H9 (cell line): Measurements from ENCODE around the gene DIS3L2. TPM values are rescaled to one million over a fixed set of nuclear protein-coding genes. Genes with fewer than 3 reads are reported as not detected.

Experiments
- DNase-seq: peaks from one replicate; pipeline ENCODE4 v3.0.0-alpha.2; 2017
- H2AFZ ChIP-seq: one replicate; pipeline ENCODE4 v1.6.1; 2013; ENCODE audit warnings: mild to moderate bottlenecking, low read length, control low read depth, moderate library complexity
- H2AK5ac ChIP-seq: 2 replicates; pipeline ENCODE4 v1.6.1; 2013; ENCODE audit warnings: low read length, control low read depth, mixed read lengths; ENCODE audit not compliant: insufficient read length
- H2BK120ac ChIP-seq: one replicate; pipeline ENCODE4 v1.6.1; 2013; ENCODE audit warnings: low read depth, mild to moderate bottlenecking, low read length, control low read depth, inconsistent platforms; ENCODE audit not compliant: poor library complexity, severe bottlenecking
- H2BK12ac ChIP-seq: 2 replicates; pipeline ENCODE4 v1.6.1; 2013; ENCODE audit warnings: low read length, control low read depth, mixed read lengths, low read depth; ENCODE audit not compliant: insufficient read length
- H2BK15ac ChIP-seq: 2 replicates; pipeline ENCODE4 v1.6.1; 2013; ENCODE audit warnings: low read depth, low read length, control low read depth
- H2BK20ac ChIP-seq: one replicate; pipeline ENCODE4 v1.6.1; 2013; ENCODE audit warnings: low read depth, mild to moderate bottlenecking, low read length, control low read depth, inconsistent platforms; ENCODE audit not compliant: poor library complexity, severe bottlenecking
- H2BK5ac ChIP-seq: 2 replicates; pipeline ENCODE4 v1.6.1; 2013; ENCODE audit warnings: low read length, control low read depth, mixed read lengths; ENCODE audit not compliant: insufficient read length
- H3K14ac ChIP-seq: 2 replicates; pipeline ENCODE4 v1.6.1; 2013; ENCODE audit warnings: low read length, control low read depth; ENCODE audit not compliant: insufficient read depth
- H3K18ac ChIP-seq: 2 replicates; pipeline ENCODE4 v1.6.1; 2013; ENCODE audit warnings: low read depth, mild to moderate bottlenecking, mixed read lengths, low read length, control low read depth; ENCODE audit not compliant: insufficient read length
- H3K23ac ChIP-seq: 2 replicates; pipeline ENCODE4 v1.6.1; 2013; ENCODE audit warnings: low read length, control low read depth, mixed read lengths, low read depth; ENCODE audit not compliant: insufficient read length
- H3K23me2 ChIP-seq: 2 replicates; pipeline ENCODE4 v1.6.1; 2013; ENCODE audit warnings: low read depth, mild to moderate bottlenecking, mixed read lengths, low read length, control low read depth; ENCODE audit not compliant: insufficient read length, poor library complexity, severe bottlenecking
- H3K27ac ChIP-seq: 2 replicates; pipeline ENCODE4 v1.5.1; 2013; ENCODE audit warnings: low read length, control low read depth, mixed read lengths, low read depth; ENCODE audit not compliant: insufficient read length
- H3K27me3 ChIP-seq: 2 replicates; pipeline ENCODE4 v1.6.1; 2013; ENCODE audit warnings: low read length, control low read depth, inconsistent platforms; ENCODE audit not compliant: insufficient read depth
- H3K4ac ChIP-seq: 2 replicates; pipeline ENCODE4 v1.6.1; 2013; ENCODE audit warnings: low read depth, mild to moderate bottlenecking, control low read depth, inconsistent platforms, low read length, moderate library complexity
- H3K4me1 ChIP-seq: 2 replicates; pipeline ENCODE4 v1.6.1; 2013; ENCODE audit warnings: low read length, control low read depth, inconsistent platforms; ENCODE audit not compliant: insufficient read depth
- H3K4me2 ChIP-seq: 2 replicates; pipeline ENCODE4 v1.6.1; 2013; ENCODE audit warnings: low read length, control low read depth, mixed read lengths; ENCODE audit not compliant: insufficient read length, insufficient read depth
- H3K56ac ChIP-seq: 2 replicates; pipeline ENCODE4 v1.6.1; 2013; ENCODE audit warnings: low read depth, mild to moderate bottlenecking, mixed read lengths, low read length, control low read depth; ENCODE audit not compliant: insufficient read length
- H3K79me1 ChIP-seq: 2 replicates; pipeline ENCODE4 v1.6.1; 2013; ENCODE audit warnings: low read depth, mild to moderate bottlenecking, moderate library complexity, low read length, control low read depth, inconsistent platforms; ENCODE audit not compliant: insufficient read depth, poor library complexity, severe bottlenecking
- H3K79me2 ChIP-seq: 2 replicates; pipeline ENCODE4 v1.6.1; 2013; ENCODE audit warnings: low read length, control low read depth, inconsistent platforms; ENCODE audit not compliant: insufficient read depth
- H3K9ac ChIP-seq: 2 replicates; pipeline ENCODE4 v1.6.1; 2013; ENCODE audit warnings: low read length, control low read depth, mixed read lengths; ENCODE audit not compliant: insufficient read length; ENCODE audit errors: extremely low read depth
- H3K9me3 ChIP-seq: one replicate; pipeline ENCODE4 v1.6.1; 2013; ENCODE audit warnings: low read depth, low read length, inconsistent platforms; ENCODE audit not compliant: control insufficient read depth
- H3T11ph ChIP-seq: one replicate; pipeline ENCODE4 v1.6.1; 2013; ENCODE audit warnings: mild to moderate bottlenecking, low read length, control low read depth, inconsistent platforms
- H4K20me1 ChIP-seq: one replicate; pipeline ENCODE4 v1.6.1; 2013; ENCODE audit not compliant: control insufficient read depth, insufficient read length, insufficient read depth
- H4K5ac ChIP-seq: 2 replicates; pipeline ENCODE4 v1.6.1; 2013; ENCODE audit warnings: low read depth, mild to moderate bottlenecking, mixed read lengths, low read length, control low read depth; ENCODE audit not compliant: insufficient read length
- H4K8ac ChIP-seq: replicated peaks from 2 replicates; pipeline ENCODE4 v1.6.1; 2013; ENCODE audit warnings: low read length, control low read depth, mixed read lengths, low read depth; ENCODE audit not compliant: insufficient read length
- H4K91ac ChIP-seq: 2 replicates; pipeline ENCODE4 v1.6.1; 2013; ENCODE audit warnings: low read depth, mild to moderate bottlenecking, moderate library complexity, mixed read lengths, low read length, control low read depth; ENCODE audit not compliant: insufficient read length
- H3K27ac Mint-ChIP-seq, 3 experiments: 2 replicates in 2 of 3; 3 replicates in 1 of 3; pipeline ENCODE4 v1.8.0; 2020 to 2021; ENCODE audit warnings: mixed read lengths in 3 of 3, mild to moderate bottlenecking in 1 of 3, moderate library complexity in 1 of 3
- H3K27me3 Mint-ChIP-seq: 2 replicates; pipeline ENCODE4 v1.8.0; 2021; ENCODE audit warnings: low read depth, mild to moderate bottlenecking, moderate library complexity, mixed read lengths
- H3K36me3 Mint-ChIP-seq, 3 experiments: 2 replicates in 2 of 3; 3 replicates in 1 of 3; pipeline ENCODE4 v1.8.0; 2020 to 2021; ENCODE audit warnings: low read depth in 3 of 3, mixed read lengths in 3 of 3; ENCODE audit not compliant: insufficient read depth in 1 of 3
- H3K4me1 Mint-ChIP-seq, 2 experiments: 2 replicates each; pipeline ENCODE4 v1.8.0; 2020; ENCODE audit warnings: mixed read lengths in 2 of 2
- H3K4me3 Mint-ChIP-seq, 2 experiments: 2 replicates in 1 of 2; 3 replicates in 1 of 2; pipeline ENCODE4 v1.8.0; 2020 to 2021; ENCODE audit warnings: mild to moderate bottlenecking in 2 of 2, mixed read lengths in 2 of 2, moderate library complexity in 1 of 2
- H3K9me3 Mint-ChIP-seq, 2 experiments: 2 replicates in 1 of 2; 3 replicates in 1 of 2; pipeline ENCODE4 v1.8.0; 2020; ENCODE audit warnings: mild to moderate bottlenecking in 2 of 2, mixed read lengths in 2 of 2, moderate library complexity in 1 of 2
- CTCF ChIP-seq: fragments of 200-600 bp; sonication (generic); conservative IDR thresholded peaks from 3 replicates; pipeline ENCODE4 v1.8.0; 2021; ENCODE audit warnings: antibody characterized with exemption, mild to moderate bottlenecking
- WGBS: extraction: QIAGEN DNeasy Blood & Tissue Kit; methylation state at CpG from one replicate; pipeline ENCODE4 v1.1.7; 2013; ENCODE audit warnings: missing lambda C conversion rate, low lambda C conversion rate, mixed read lengths; ENCODE audit not compliant: insufficient read length; ENCODE audit errors: extremely low coverage; 5-methylcytosine and 5-hydroxymethylcytosine counted together
- total RNA-seq: library from RNA; stranded (reverse); gene quantifications from 2 replicates; pipeline ENCODE4 v1.2.1, GENCODE V29; 2021

DIS3L2 gene
- total RNA-seq, 1 experiment from 2014 or later, result 28.1 TPM

GRCh38 chr2:232321156-232321816, 359.8 kb downstream of the DIS3L2 start:
- peak; percentile 76 for DNase-seq
- no peak overlapping the region for H3K18ac ChIP-seq
- Mint-ChIP-seq H3K27ac (peak overlapping the region in 2 of 3 experiments; percentile 53 to 77; a peak in 2 of 7 replicates), H3K27me3 (no peaks in the 10 kb centered on the region), H3K4me3 (no peak overlapping the region), H3K36me3 (no peaks in the 10 kb centered on the region), H3K9me3 (no peaks in the 10 kb centered on the region), H3K4me1 (peaks cover 9 to 25% of the 10 kb centered on the region in 2 experiments)
- H3K79me2 ChIP-seq, result no peaks in the 10 kb centered on the region
- no peak overlapping the region; the same call in 1 of the 2 replicates for H3K14ac ChIP-seq
- no peak overlapping the region for H2BK15ac ChIP-seq
- H3K23ac ChIP-seq, result no peak overlapping the region
- no peak overlapping the region for H3K9ac ChIP-seq
- no peak overlapping the region for H2BK5ac ChIP-seq
- H3K79me1 ChIP-seq, result no peaks in the 10 kb centered on the region
- no peaks in the 10 kb centered on the region for H3K9me3 ChIP-seq
- H3K4me2 ChIP-seq, result no peak overlapping the region
- no peaks in the 10 kb centered on the region for H3K27me3 ChIP-seq
- no peak overlapping the region for H4K5ac ChIP-seq
- H4K8ac ChIP-seq, result no peak overlapping the region
- no peak overlapping the region for H2AK5ac ChIP-seq
- H2BK120ac ChIP-seq, result no peak overlapping the region
- H3K4ac ChIP-seq, result no peak overlapping the region
- H3K27ac ChIP-seq, result no peak overlapping the region
- no peak overlapping the region for H3T11ph ChIP-seq
- H3K23me2 ChIP-seq, result no peaks in the 10 kb centered on the region
- H2AFZ ChIP-seq, result no peak overlapping the region
- TF ChIP-seq CTCF, result peak; percentile 66
- no peak overlapping the region for H4K91ac ChIP-seq
- no peak overlapping the region for H2BK12ac ChIP-seq
- no peaks in the 10 kb centered on the region for H4K20me1 ChIP-seq
- no peak overlapping the region for H2BK20ac ChIP-seq
- H3K4me1 ChIP-seq, result no peaks in the 10 kb centered on the region
- WGBS, result no CpG with 5 or more reads among the region's 18 CpGs
- no peak overlapping the region for H3K56ac ChIP-seq
